ENCODE data around the gene OTUD3. TPM values are rescaled to one million over a fixed set of nuclear protein-coding genes. Genes with fewer than 3 reads are reported as not detected.
A peak's percentile ranks its signal among the peaks of the same experiment; 100 is the strongest.
"Not testable (repeated sequence)": the region's sequence is repeated elsewhere in the genome, so short reads cannot be mapped to it uniquely, and the experiment has no call there.

OTUD3 gene
- total RNA-seq, 6 experiments from 2014 or later: 5.4 to 8.3 (median 7.5) TPM

GRCh38 chr1:19879227-19879626 is 3.0 kb upstream of the OTUD3 start:
- Mint-ChIP-seq H3K4me3 (no peak overlapping the region), H3K36me3 (ENCODE audit: low read depth) (no peaks in the 10 kb centered on the region), H3K27me3 (ENCODE audit: insufficient read depth) (no peaks in the 10 kb centered on the region; the same call in 1 of the 2 replicates), H3K4me1 (ENCODE audit: low read depth) (peaks cover 37% of the 10 kb centered on the region), H3K9me3 (no peaks in the 10 kb centered on the region), H3K27ac (no peak overlapping the region)
- TF ChIP-seq CTCF (IDR thresholded peaks at IDR 0.05): no peak
- DNase-seq: no peak

- H3K4me3 Mint-ChIP-seq: no peak overlapping the region
- H3K27ac Mint-ChIP-seq: no peak overlapping the region
- H3K9me3 Mint-ChIP-seq: no peaks in the 10 kb centered on the region
Measured at GRCh38 chr1:19879661-19880060, 2.5 kb upstream of the OTUD3 start.

GRCh38 chr1:19880841-19881240 is 1.4 kb upstream of the OTUD3 start:
- H3K27me3 Mint-ChIP-seq (ENCODE audit: insufficient read depth); H3K36me3 Mint-ChIP-seq (ENCODE audit: low read depth); H3K9me3 Mint-ChIP-seq; DNase-seq; H3K4me3 Mint-ChIP-seq; H3K27ac Mint-ChIP-seq: not testable (repeated sequence)
- H3K4me1 Mint-ChIP-seq (ENCODE audit: low read depth): peaks cover 48% of the 10 kb centered on the region

More at GRCh38 chr1:19879661-19880060, 2.5 kb upstream of the OTUD3 start:
- H3K36me3 Mint-ChIP-seq (ENCODE audit: low read depth): no peaks in the 10 kb centered on the region; the same call in 1 of the 2 replicates
- H3K27me3 Mint-ChIP-seq (ENCODE audit: insufficient read depth): no peaks in the 10 kb centered on the region; the same call in 1 of the 2 replicates
- TF ChIP-seq CTCF (IDR thresholded peaks at IDR 0.05): no peak
- peaks cover 41% of the 10 kb centered on the region for H3K4me1 Mint-ChIP-seq (ENCODE audit: low read depth)
- no peak for DNase-seq

- Mint-ChIP-seq H3K27ac (0 out of 2 replicates have a peak overlapping the region, but pooled peaks have one; percentile 76), H3K9me3 (no peaks in the 10 kb centered on the region), H3K4me3 (peak overlapping the region; percentile 91), H3K4me1 (ENCODE audit: low read depth) (peaks cover 58% of the 10 kb centered on the region), H3K27me3 (ENCODE audit: insufficient read depth) (no peaks in the 10 kb centered on the region), H3K36me3 (ENCODE audit: low read depth) (peaks cover 9% of the 10 kb centered on the region; the same call in 1 of the 2 replicates)
- TF ChIP-seq CTCF (IDR thresholded peaks at IDR 0.05): no peak
- DNase-seq: no peak
Measured at GRCh38 chr1:19884312-19884711, 2.1 kb downstream of the OTUD3 start.

- DNase-seq: no peak
- H3K36me3 Mint-ChIP-seq (ENCODE audit: low read depth): peaks cover 13% of the 10 kb centered on the region; the same call in 1 of the 2 replicates
- H3K27ac Mint-ChIP-seq: no peak overlapping the region
- TF ChIP-seq CTCF (IDR thresholded peaks at IDR 0.05): no peak
- H3K27me3 Mint-ChIP-seq (ENCODE audit: insufficient read depth): no peaks in the 10 kb centered on the region
- no peak overlapping the region for H3K4me3 Mint-ChIP-seq
- no peaks in the 10 kb centered on the region for H3K9me3 Mint-ChIP-seq
- peaks cover 70% of the 10 kb centered on the region for H3K4me1 Mint-ChIP-seq (ENCODE audit: low read depth)
Measured at GRCh38 chr1:19885821-19886220, 3.6 kb downstream of the OTUD3 start.

- H3K9me3 Mint-ChIP-seq: no peaks in the 10 kb centered on the region
- H3K27me3 Mint-ChIP-seq (ENCODE audit: insufficient read depth): no peaks in the 10 kb centered on the region
- no peak for DNase-seq
- no peak overlapping the region for H3K4me3 Mint-ChIP-seq
- peaks cover 83% of the 10 kb centered on the region for H3K4me1 Mint-ChIP-seq (ENCODE audit: low read depth)
- TF ChIP-seq CTCF (IDR thresholded peaks at IDR 0.05): no peak
- peaks cover 33% of the 10 kb centered on the region for H3K36me3 Mint-ChIP-seq (ENCODE audit: low read depth)
- no peak overlapping the region; the same call in 1 of the 2 replicates for H3K27ac Mint-ChIP-seq
Measured at GRCh38 chr1:19888112-19888511, 5.9 kb downstream of the OTUD3 start.
